LNCaP clone FGC (cell line): ENCODE results near the gene DYNLT1.

ENCODE experiments used
- DNase-seq: peaks from one replicate; pipeline ENCODE4 v3.0.0-alpha.2; 2011; ENCODE audit warnings: low read depth
- H3K4me3 ChIP-seq: 2 replicates; pipeline ENCODE4 v1.5.1; 2011; ENCODE audit warnings: mild to moderate bottlenecking, low read depth, low read length, control low read depth
- CTCF ChIP-seq: IDR thresholded peaks from 2 replicates; pipeline ENCODE4 v1.5.1; 2012; ENCODE audit warnings: mild to moderate bottlenecking; ENCODE audit not compliant: control insufficient read depth, insufficient read depth; ENCODE audit errors: extremely low read depth

DYNLT1 gene

GRCh38 chr6:158603261-158604047 lies 41.1 kb downstream of the DYNLT1 start:
- no peak for TF ChIP-seq CTCF
- no peak overlapping the region for H3K4me3 ChIP-seq
- DNase-seq = no peak

DNA sequence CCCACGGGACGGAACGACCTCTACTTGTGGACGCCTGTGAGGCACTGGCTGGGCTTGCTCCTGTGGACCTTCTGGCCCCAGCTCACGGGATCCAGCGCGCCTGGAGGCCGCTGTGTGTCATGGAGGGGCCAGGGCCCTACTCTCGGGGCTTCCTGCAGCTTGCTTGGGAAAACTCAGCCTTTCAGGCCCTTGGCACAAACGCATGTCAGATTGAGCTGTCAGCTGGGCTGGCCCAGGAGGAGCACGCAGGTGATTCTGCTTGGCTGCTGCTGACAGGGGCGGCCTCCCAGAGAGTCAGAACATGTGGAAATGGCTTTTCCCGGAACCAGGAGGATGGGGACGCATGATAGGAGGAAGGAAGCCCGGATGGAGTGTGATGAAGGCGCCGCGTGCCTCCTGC lies 44.9 kb downstream of the DYNLT1 start:
- no peak for DNase-seq

DNA sequence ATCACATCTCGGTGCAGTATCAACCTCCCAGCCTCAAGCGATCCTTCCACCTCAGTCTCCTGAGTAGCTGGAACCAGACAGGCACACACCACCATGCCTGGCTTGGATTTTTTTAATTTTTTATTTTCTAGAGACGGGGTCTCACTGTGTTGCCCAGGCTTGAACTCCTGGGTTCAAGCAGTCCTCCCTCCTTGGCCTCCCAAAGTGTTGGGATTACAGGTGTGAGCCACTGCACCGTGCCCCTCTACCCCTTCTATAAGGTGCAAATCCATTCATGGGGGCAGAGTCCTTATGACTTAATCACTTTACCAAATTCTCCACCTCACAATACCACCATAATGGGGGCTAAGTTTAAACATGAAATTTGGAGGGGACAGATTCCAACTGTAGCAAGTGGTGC lies 47.0 kb downstream of the DYNLT1 start:
- no peak for DNase-seq
- TF ChIP-seq CTCF = no peak
- H3K4me3 ChIP-seq = no peak overlapping the region

More for the DNA sequence above, 44.9 kb downstream of the DYNLT1 start:
- no peak for TF ChIP-seq CTCF
- no peak overlapping the region for H3K4me3 ChIP-seq

DNA sequence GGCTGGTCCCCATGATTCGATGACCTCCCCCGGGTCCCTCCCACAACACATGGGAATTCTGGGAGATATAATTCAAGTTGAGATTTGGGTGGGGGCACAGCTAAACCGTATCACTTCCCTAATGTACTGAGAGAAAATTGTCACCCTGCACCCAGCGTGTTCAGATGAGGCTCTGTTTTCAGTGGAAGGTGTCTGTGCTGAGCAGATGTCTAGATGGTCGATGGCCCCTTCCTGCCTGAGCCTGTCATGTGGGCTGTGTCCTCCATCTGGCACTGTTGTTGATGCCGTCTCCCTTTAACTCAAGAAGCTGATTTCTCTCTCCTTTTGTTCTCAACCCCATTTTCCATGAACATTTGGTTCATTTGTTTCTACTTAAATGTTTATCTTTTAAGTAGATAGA lies 47.7 kb downstream of the DYNLT1 start:
- TF ChIP-seq CTCF = no peak
- H3K4me3 ChIP-seq = no peak overlapping the region
- no peak for DNase-seq

DNA sequence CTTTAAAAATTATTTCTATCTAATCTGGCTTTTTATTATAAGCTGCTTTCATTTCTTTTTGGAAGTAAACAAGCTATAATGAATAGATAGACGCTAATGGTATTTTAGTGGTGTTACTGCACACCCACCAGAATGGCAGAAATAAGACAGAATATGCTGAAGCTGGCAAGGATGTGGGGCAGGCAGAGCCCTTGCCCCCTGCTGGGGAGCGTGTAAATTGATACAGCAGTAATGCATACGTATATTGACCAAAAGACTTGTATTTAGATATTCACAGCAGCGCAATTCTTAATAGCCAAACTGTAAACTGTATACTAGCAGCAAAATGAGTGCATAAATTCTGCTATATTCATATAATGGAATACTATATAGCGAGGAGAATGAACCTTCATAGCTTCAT lies 49.3 kb downstream of the DYNLT1 start:
- no peak overlapping the region for H3K4me3 ChIP-seq
- no peak for TF ChIP-seq CTCF
- DNase-seq = no peak

GRCh38 chr6:158593670-158594069 lies 50.9 kb downstream of the DYNLT1 start:
- TF ChIP-seq CTCF = no peak
- no peak overlapping the region for H3K4me3 ChIP-seq
- DNase-seq = no peak

- no peak for TF ChIP-seq CTCF
These were observed 52.7 kb downstream of the DYNLT1 start for GRCh38 chr6:158591810-158592209.

More at GRCh38 chr6:158591810-158592209, 52.7 kb downstream of the DYNLT1 start:
- DNase-seq = no peak
- no peak overlapping the region for H3K4me3 ChIP-seq
